Measurements from ENCODE around the gene TMEM176B.

TMEM176B gene

GRCh38 chr7:150799741-150800580 is at the start of gene TMEM176B:
Gene TMEM176B (minus strand): TSS chr7:150800364. CDS start chr7:150796569, 3,795 bp downstream.
- TF ChIP-seq EZH2 (IDR thresholded peaks at IDR 0.05): no peak
- TF ChIP-seq POLR2AphosphoS5 (IDR thresholded peaks at IDR 0.05; ENCODE audit: borderline replicate concordance, low read depth, low read length): no peak
- no peak for TF ChIP-seq FOXP2 (optimal IDR thresholded peaks at IDR 0.05; ENCODE audit: control extremely low read depth, extremely low read length, insufficient read depth)
- no peak within 1 kb of the TSS for H3K27ac ChIP-seq
- no peak within 1 kb of the TSS for H3K4me3 ChIP-seq
- no peaks in the 10 kb centered on the region for H3K36me3 ChIP-seq (ENCODE audit: insufficient read depth, low read length)
- DNase-seq (ENCODE audit: low read depth, low spot score): no peak
- H3K9me3 ChIP-seq (ENCODE audit: low read depth, low read length): no peaks in the 10 kb centered on the region
- no peak within 1 kb of the TSS for H3K9ac ChIP-seq (ENCODE audit: insufficient read length)

- Histone ChIP-seq H3K9me3 (ENCODE audit: low read depth, low read length) (no peaks in the 10 kb centered on the region), H3K27ac (no peak overlapping the region), H3K9ac (ENCODE audit: insufficient read length) (no peak overlapping the region), H3K36me3 (ENCODE audit: insufficient read depth, low read length) (no peaks in the 10 kb centered on the region), H3K4me3 (no peak overlapping the region)
- DNase-seq (ENCODE audit: low read depth, low spot score): no peak
- TF ChIP-seq FOXP2 (optimal IDR thresholded peaks at IDR 0.05; ENCODE audit: control extremely low read depth, extremely low read length, insufficient read depth) (no peak), POLR2AphosphoS5 (IDR thresholded peaks at IDR 0.05; ENCODE audit: borderline replicate concordance, low read depth, low read length) (no peak), EZH2 (IDR thresholded peaks at IDR 0.05) (no peak)
Measured at GRCh38 chr7:150849204-150849775, 49.1 kb upstream of the TMEM176B start.

GRCh38 chr7:150848561-150849115 is 48.5 kb upstream of the TMEM176B start:
- no peak overlapping the region for H3K27ac ChIP-seq
- no peak for DNase-seq (ENCODE audit: low read depth, low spot score)
- H3K9ac ChIP-seq (ENCODE audit: insufficient read length): no peak overlapping the region
- no peaks in the 10 kb centered on the region for H3K9me3 ChIP-seq (ENCODE audit: low read depth, low read length)
- TF ChIP-seq POLR2AphosphoS5 (IDR thresholded peaks at IDR 0.05; ENCODE audit: borderline replicate concordance, low read depth, low read length) (no peak), EZH2 (IDR thresholded peaks at IDR 0.05) (no peak), FOXP2 (optimal IDR thresholded peaks at IDR 0.05; ENCODE audit: control extremely low read depth, extremely low read length, insufficient read depth) (no peak)
- H3K36me3 ChIP-seq (ENCODE audit: insufficient read depth, low read length): no peaks in the 10 kb centered on the region
- no peak overlapping the region for H3K4me3 ChIP-seq

- Histone ChIP-seq H3K9ac (ENCODE audit: insufficient read length) (no peak overlapping the region), H3K4me3 (no peak overlapping the region), H3K27ac (no peak overlapping the region), H3K36me3 (ENCODE audit: insufficient read depth, low read length) (no peaks in the 10 kb centered on the region), H3K9me3 (ENCODE audit: low read depth, low read length) (no peaks in the 10 kb centered on the region)
- TF ChIP-seq POLR2AphosphoS5 (IDR thresholded peaks at IDR 0.05; ENCODE audit: borderline replicate concordance, low read depth, low read length) (no peak), FOXP2 (optimal IDR thresholded peaks at IDR 0.05; ENCODE audit: control extremely low read depth, extremely low read length, insufficient read depth) (no peak), EZH2 (IDR thresholded peaks at IDR 0.05) (no peak)
- no peak for DNase-seq (ENCODE audit: low read depth, low spot score)
Measured at GRCh38 chr7:150848111-150848510, 47.9 kb upstream of the TMEM176B start.

- H3K9me3 ChIP-seq (ENCODE audit: low read depth, low read length): no peaks in the 10 kb centered on the region
- no peak for DNase-seq (ENCODE audit: low read depth, low spot score)
- TF ChIP-seq POLR2AphosphoS5 (IDR thresholded peaks at IDR 0.05; ENCODE audit: borderline replicate concordance, low read depth, low read length) (no peak), FOXP2 (optimal IDR thresholded peaks at IDR 0.05; ENCODE audit: control extremely low read depth, extremely low read length, insufficient read depth) (no peak), EZH2 (IDR thresholded peaks at IDR 0.05) (no peak)
- no peak overlapping the region for H3K9ac ChIP-seq (ENCODE audit: insufficient read length)
- H3K36me3 ChIP-seq (ENCODE audit: insufficient read depth, low read length): no peaks in the 10 kb centered on the region
- H3K4me3 ChIP-seq: no peak overlapping the region
- no peak overlapping the region for H3K27ac ChIP-seq
Measured at GRCh38 chr7:150847536-150847935, 47.4 kb upstream of the TMEM176B start.

- no peak for DNase-seq (ENCODE audit: low read depth, low spot score)
- Histone ChIP-seq H3K9ac (ENCODE audit: insufficient read length) (no peak overlapping the region), H3K9me3 (ENCODE audit: low read depth, low read length) (no peaks in the 10 kb centered on the region), H3K36me3 (ENCODE audit: insufficient read depth, low read length) (no peaks in the 10 kb centered on the region), H3K27ac (no peak overlapping the region), H3K4me3 (no peak overlapping the region)
- TF ChIP-seq FOXP2 (optimal IDR thresholded peaks at IDR 0.05; ENCODE audit: control extremely low read depth, extremely low read length, insufficient read depth) (no peak), POLR2AphosphoS5 (IDR thresholded peaks at IDR 0.05; ENCODE audit: borderline replicate concordance, low read depth, low read length) (no peak), EZH2 (IDR thresholded peaks at IDR 0.05) (no peak)
Measured at GRCh38 chr7:150846291-150847115, 46.3 kb upstream of the TMEM176B start.

- Histone ChIP-seq H3K4me3 (no peak overlapping the region), H3K36me3 (ENCODE audit: insufficient read depth, low read length) (no peaks in the 10 kb centered on the region), H3K27ac (no peak overlapping the region), H3K9me3 (ENCODE audit: low read depth, low read length) (no peaks in the 10 kb centered on the region), H3K9ac (ENCODE audit: insufficient read length) (no peak overlapping the region)
- TF ChIP-seq EZH2 (IDR thresholded peaks at IDR 0.05) (no peak), FOXP2 (optimal IDR thresholded peaks at IDR 0.05; ENCODE audit: control extremely low read depth, extremely low read length, insufficient read depth) (no peak), POLR2AphosphoS5 (IDR thresholded peaks at IDR 0.05; ENCODE audit: borderline replicate concordance, low read depth, low read length) (no peak)
- DNase-seq (ENCODE audit: low read depth, low spot score): no peak
Measured at GRCh38 chr7:150845421-150845861, 45.3 kb upstream of the TMEM176B start.

GRCh38 chr7:150842716-150843115 is 42.6 kb upstream of the TMEM176B start:
- DNase-seq (ENCODE audit: low read depth, low spot score): no peak
- H3K27ac ChIP-seq: no peak overlapping the region
- no peak overlapping the region for H3K4me3 ChIP-seq
- H3K9ac ChIP-seq (ENCODE audit: insufficient read length): no peak overlapping the region
- no peaks in the 10 kb centered on the region for H3K9me3 ChIP-seq (ENCODE audit: low read depth, low read length)
- no peaks in the 10 kb centered on the region for H3K36me3 ChIP-seq (ENCODE audit: insufficient read depth, low read length)
- no peak for TF ChIP-seq EZH2 (IDR thresholded peaks at IDR 0.05)
- no peak for TF ChIP-seq FOXP2 (optimal IDR thresholded peaks at IDR 0.05; ENCODE audit: control extremely low read depth, extremely low read length, insufficient read depth)
- TF ChIP-seq POLR2AphosphoS5 (IDR thresholded peaks at IDR 0.05; ENCODE audit: borderline replicate concordance, low read depth, low read length): no peak
